Measurements from ENCODE around the gene KDM1A. TPM values are rescaled to one million over a fixed set of nuclear protein-coding genes. Genes with fewer than 3 reads are reported as not detected.
A peak's percentile ranks its signal among the peaks of the same experiment; 100 is the strongest.

KDM1A gene
- polyA plus RNA-seq, 3 donors = 22.1 to 30.2 (median 24.1) TPM

- H3K9me3 Mint-ChIP-seq = peaks cover 0 to 3% (median 0%) of the 10 kb centered on the region in 7 donors
These were observed 2.6 kb downstream of the KDM1A start for GRCh38 chr1:23021834-23022233.

GRCh38 chr1:23023174-23023845 is 4.0 kb downstream of the KDM1A start:
- 100% methylated on average over 2 of the region's 5 CpGs for WGBS (ENCODE audit: insufficient coverage)
- no peak for TF ChIP-seq CTCF (IDR thresholded peaks at IDR 0.05)
- no peak for DNase-seq
- no peaks in the 10 kb centered on the region for H3K36me3 Mint-ChIP-seq
- peak overlapping the region in 1 of 2 donors; percentile 47 for H3K4me3 Mint-ChIP-seq
- Histone ChIP-seq H3K4me1 (ENCODE audit: control insufficient read depth in 1 of 2, insufficient read depth in 2 of 2, low read length in 2 of 2) (peaks cover 23 to 37% of the 10 kb centered on the region in 2 donors), H3K36me3 (replicated peaks in 1 of 2; ENCODE audit: control insufficient read depth in 1 of 2, insufficient read depth in 2 of 2, low read length in 2 of 2) (no peaks in the 10 kb centered on the region), H3K4me3 (replicated peaks in 1 of 3; ENCODE audit: low read depth in 2 of 3, low read length in 3 of 3) (no peak overlapping the region), H3K9me3 (replicated peaks in 1 of 2; ENCODE audit: control insufficient read depth in 1 of 2, insufficient read depth in 1 of 2, low read length in 2 of 2) (no peaks in the 10 kb centered on the region), H3K27ac (ENCODE audit: low read depth in 1 of 2, low read length in 2 of 2) (peak overlapping the region in 1 of 2 donors; percentile 1), H3K9ac (ENCODE audit: insufficient read depth, low read length, poor library complexity, severe bottlenecking) (no peak overlapping the region), H2AFZ (ENCODE audit: insufficient read depth, low read depth, low read length, poor library complexity, severe bottlenecking) (no peak overlapping the region), H3K79me2 (ENCODE audit: insufficient read depth, low read length) (peaks cover 94% of the 10 kb centered on the region), H3K27me3 (ENCODE audit: control insufficient read depth in 2 of 2, insufficient read depth in 2 of 2, low read length in 2 of 2) (no peaks in the 10 kb centered on the region), H4K20me1 (ENCODE audit: insufficient read depth, low read length) (peaks cover 58% of the 10 kb centered on the region), H3K4me2 (replicated peaks; ENCODE audit: extremely low read depth, low read length, poor library complexity, severe bottlenecking) (no peak overlapping the region)
- H3K27me3 Mint-ChIP-seq (ENCODE audit: low read depth in 3 of 3) = no peaks in the 10 kb centered on the region
- H3K9me3 Mint-ChIP-seq = peaks cover 0 to 3% (median 0%) of the 10 kb centered on the region in 7 donors
- H3K4me1 Mint-ChIP-seq = peaks cover 56% of the 10 kb centered on the region
- intact Hi-C loops (cut with micrococcal nuclease) = no loop called here
- peak overlapping the region in 4 of 7 donors; percentile 2 to 60 (median 38) for H3K27ac Mint-ChIP-seq

More at GRCh38 chr1:23021834-23022233, 2.6 kb downstream of the KDM1A start:
- Histone ChIP-seq H3K4me2 (replicated peaks; ENCODE audit: extremely low read depth, low read length, poor library complexity, severe bottlenecking) (no peak overlapping the region), H3K4me3 (replicated peaks in 1 of 3; ENCODE audit: low read depth in 2 of 3, low read length in 3 of 3) (no peak overlapping the region), H3K36me3 (replicated peaks in 1 of 2; ENCODE audit: control insufficient read depth in 1 of 2, insufficient read depth in 2 of 2, low read length in 2 of 2) (no peaks in the 10 kb centered on the region), H4K20me1 (ENCODE audit: insufficient read depth, low read length) (peaks cover 45% of the 10 kb centered on the region), H2AFZ (ENCODE audit: insufficient read depth, low read depth, low read length, poor library complexity, severe bottlenecking) (no peak overlapping the region), H3K9ac (ENCODE audit: insufficient read depth, low read length, poor library complexity, severe bottlenecking) (no peak overlapping the region), H3K4me1 (ENCODE audit: control insufficient read depth in 1 of 2, insufficient read depth in 2 of 2, low read length in 2 of 2) (peaks cover 23 to 39% of the 10 kb centered on the region in 2 donors), H3K79me2 (ENCODE audit: insufficient read depth, low read length) (peaks cover 79% of the 10 kb centered on the region), H3K27me3 (ENCODE audit: control insufficient read depth in 2 of 2, insufficient read depth in 2 of 2, low read length in 2 of 2) (no peaks in the 10 kb centered on the region), H3K27ac (ENCODE audit: low read depth in 1 of 2, low read length in 2 of 2) (no peak overlapping the region), H3K9me3 (replicated peaks in 1 of 2; ENCODE audit: control insufficient read depth in 1 of 2, insufficient read depth in 1 of 2, low read length in 2 of 2) (no peaks in the 10 kb centered on the region)
- Mint-ChIP-seq H3K36me3 (no peaks in the 10 kb centered on the region), H3K27me3 (ENCODE audit: low read depth in 3 of 3) (no peaks in the 10 kb centered on the region), H3K4me3 (no peak overlapping the region), H3K4me1 (peaks cover 58% of the 10 kb centered on the region), H3K27ac (no peak overlapping the region)
- no peak for TF ChIP-seq CTCF (IDR thresholded peaks at IDR 0.05)
- DNase-seq = no peak
- WGBS (ENCODE audit: insufficient coverage) = no CpG with 5 or more reads among the region's 2 CpGs
- intact Hi-C loops (cut with micrococcal nuclease) = no loop called here

All from CD14-positive monocyte (primary cell).